DMS53 (cell line): ENCODE data around the gene SLC6A4.
"Not testable (repeated sequence)": the region's sequence is repeated elsewhere in the genome, so short reads cannot be mapped to it uniquely, and the experiment has no call there.

ENCODE experiments used
- DNase-seq: peaks from one replicate; lab custom pipeline; 2025; lab: John Stamatoyannopoulos, UW

SLC6A4 gene

DNA sequence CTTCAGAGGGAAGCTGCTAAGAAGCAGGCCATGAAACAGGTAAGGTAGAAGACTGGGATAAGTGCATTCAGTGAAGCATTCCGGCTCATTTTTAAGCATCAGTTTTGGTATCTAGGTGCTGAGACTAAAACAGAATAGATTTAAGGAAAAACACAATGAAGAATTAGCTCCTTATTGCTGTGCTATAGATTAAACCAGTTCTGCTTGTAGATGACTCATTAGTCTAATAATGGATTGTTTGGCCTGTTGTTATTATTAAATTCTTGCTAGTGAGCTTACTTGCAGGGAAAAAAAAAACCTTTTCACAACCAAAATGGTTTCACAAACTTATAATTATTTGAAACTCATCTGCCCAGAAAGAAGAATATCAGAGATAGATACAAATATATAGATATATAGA, 62.9 kb downstream of the SLC6A4 start:
- peak; percentile 3 for DNase-seq

- peak; percentile 40 for DNase-seq
These were observed 65.0 kb downstream of the SLC6A4 start for GRCh38 chr17:30170415-30170987.

- no peak for DNase-seq
These were observed 69.5 kb downstream of the SLC6A4 start for GRCh38 chr17:30165960-30166359.

GRCh38 chr17:30165147-30165546, 70.3 kb downstream of the SLC6A4 start:
- no peak for DNase-seq

- DNase-seq: no peak
These were observed 71.0 kb downstream of the SLC6A4 start for GRCh38 chr17:30164531-30164930.

DNA sequence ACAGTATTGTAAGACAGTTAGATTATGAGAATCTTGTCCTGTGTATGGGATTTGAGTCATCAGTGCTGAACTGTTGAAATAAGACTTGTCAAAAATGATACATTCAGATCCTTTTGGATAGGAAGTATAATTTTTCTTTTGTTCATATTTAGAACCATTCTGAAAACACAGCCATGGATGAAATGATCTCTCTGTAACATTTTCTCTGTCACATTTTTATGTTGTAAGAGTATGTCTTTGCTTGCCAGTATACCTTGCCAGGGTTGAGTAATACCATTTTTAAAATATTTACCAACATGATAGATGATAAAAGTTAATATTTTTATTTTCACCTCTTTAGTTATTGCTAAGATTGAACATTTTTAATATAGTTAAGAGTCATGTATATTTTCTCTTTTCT, 73.9 kb downstream of the SLC6A4 start:
- no peak for DNase-seq

GRCh38 chr17:30160419-30161172, 74.9 kb downstream of the SLC6A4 start:
- DNase-seq: no peak

DNA sequence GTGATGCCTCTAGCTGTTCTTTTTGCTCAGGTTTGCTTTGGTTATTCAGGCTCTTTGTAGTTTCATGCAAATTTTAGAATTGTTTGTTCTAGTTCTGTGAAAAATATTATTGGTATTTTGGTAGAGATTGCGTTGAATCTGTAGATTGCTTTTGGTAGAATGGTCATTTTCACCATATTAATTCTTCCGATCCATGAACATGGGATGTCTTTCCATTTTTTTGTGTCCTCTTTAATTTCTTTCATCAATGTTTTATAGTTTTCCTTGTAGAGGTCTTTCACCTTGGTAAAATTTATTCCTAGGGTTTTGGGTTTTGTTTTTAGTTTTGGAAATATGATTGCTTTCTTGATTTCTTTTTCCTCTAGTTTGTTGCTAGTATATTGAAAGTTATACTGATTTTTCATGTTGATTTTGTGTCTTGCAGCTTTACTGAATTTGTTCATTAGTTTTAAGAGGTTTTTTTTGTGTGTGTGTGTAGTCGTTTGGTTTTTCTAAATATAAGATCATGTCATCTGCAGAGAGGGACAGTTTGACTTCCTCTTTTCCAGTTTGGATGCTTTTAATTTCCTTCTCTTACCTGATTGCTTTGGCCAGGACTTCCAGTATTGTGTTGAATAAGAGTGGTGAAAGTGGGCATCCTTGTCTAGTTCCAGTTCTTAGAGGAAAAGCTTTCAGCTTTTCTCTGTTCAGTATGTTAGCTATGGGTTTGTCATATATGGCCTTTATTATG, 76.4 kb downstream of the SLC6A4 start:
- no peak for DNase-seq

- DNase-seq: no peak
These were observed 80.1 kb downstream of the SLC6A4 start for GRCh38 chr17:30155389-30155788.

GRCh38 chr17:30153463-30153862, 82.0 kb downstream of the SLC6A4 start:
- DNase-seq: no peak

GRCh38 chr17:30151471-30151870, 84.0 kb downstream of the SLC6A4 start:
- DNase-seq: no peak

DNA sequence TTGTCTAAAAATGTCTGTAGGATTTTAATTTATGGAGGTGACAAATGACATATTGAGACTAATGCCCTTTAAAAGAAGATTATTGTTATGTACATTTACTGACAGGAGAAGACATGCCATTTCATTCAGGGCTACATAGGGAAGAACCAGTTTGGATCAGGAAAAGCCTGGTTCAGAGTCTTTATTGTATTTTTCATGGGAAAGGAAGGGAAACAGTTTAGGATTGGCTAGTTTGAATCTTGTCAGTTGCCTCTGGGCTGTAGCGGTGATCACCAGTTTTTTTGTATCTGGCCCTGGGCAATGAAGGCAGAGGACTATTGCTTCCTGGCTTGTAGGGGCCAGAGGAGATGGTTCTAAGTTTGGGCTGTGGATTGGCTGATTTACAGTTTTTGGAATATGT, 87.1 kb downstream of the SLC6A4 start:
- DNase-seq: no peak

DNA sequence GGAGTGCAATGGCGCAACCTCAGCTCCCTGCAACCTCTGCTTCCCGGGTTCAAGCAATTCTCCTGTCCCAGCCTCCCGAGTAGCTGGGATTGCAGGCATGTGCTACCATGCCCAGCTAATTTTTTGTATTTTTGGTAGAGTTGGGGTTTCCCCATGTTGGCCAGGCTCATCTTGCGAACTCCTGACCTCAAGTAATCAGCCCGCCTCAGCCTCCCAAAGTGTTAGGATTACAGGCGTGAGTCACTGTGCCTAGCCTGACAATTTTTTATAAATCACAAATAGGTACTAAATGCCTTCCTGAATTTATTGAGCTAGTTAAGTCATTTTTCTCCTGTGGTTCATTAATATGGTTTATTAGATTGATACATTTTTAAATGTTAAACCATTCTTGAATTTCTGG, 87.6 kb downstream of the SLC6A4 start:
- not testable (repeated sequence) for DNase-seq
